MCF 10A (cell line): ENCODE results near the gene LAIR2. TPM values are rescaled to one million over a fixed set of nuclear protein-coding genes. Genes with fewer than 3 reads are reported as not detected.

Experiments
- BruUV-seq: library from RNA; stranded (reverse); fragments of 400-500 nt; replicated peaks from 2 replicates; lab custom pipeline; 2021; lab: Mats Ljungman, UMichigan
- CTCF ChIA-PET: fragments of 300-600 bp; sonication (Branson Sonifier 250); formaldehyde crosslinking; extraction: SDS; loops from one replicate; lab custom pipeline; 2021; ENCODE audit warnings: antibody characterized with exemption, inconsistent platforms; lab: Yijun Ruan, JAX
- POLR2A ChIA-PET: fragments of 300-600, 350-650 bp; sonication (Branson Sonifier 250); formaldehyde crosslinking; extraction: SDS; loops from one replicate; lab custom pipeline; 2020; ENCODE audit warnings: antibody characterized with exemption, inconsistent platforms; lab: Yijun Ruan, JAX
- DNase-seq: peaks from one replicate; pipeline ENCODE4 v3.0.0-alpha.2; 2018; ENCODE audit not compliant: unreplicated experiment
- H3K27ac Mint-ChIP-seq: one replicate; pipeline ENCODE4 v1.8.0; 2022; ENCODE audit warnings: mild to moderate bottlenecking, low read depth, mixed read lengths; ENCODE audit not compliant: unreplicated experiment
- H3K27me3 Mint-ChIP-seq: one replicate; pipeline ENCODE4 v1.8.0; 2022; ENCODE audit warnings: mixed read lengths; ENCODE audit not compliant: insufficient read depth, unreplicated experiment
- H3K36me3 Mint-ChIP-seq: one replicate; pipeline ENCODE4 v1.8.0; 2022; ENCODE audit warnings: mild to moderate bottlenecking, moderate library complexity, mixed read lengths; ENCODE audit not compliant: insufficient read depth, unreplicated experiment
- H3K4me1 Mint-ChIP-seq: one replicate; pipeline ENCODE4 v1.8.0; 2022; ENCODE audit warnings: mixed read lengths; ENCODE audit not compliant: insufficient read depth, unreplicated experiment
- H3K4me3 Mint-ChIP-seq: one replicate; pipeline ENCODE4 v1.8.0; 2022; ENCODE audit warnings: mild to moderate bottlenecking, moderate library complexity, mixed read lengths; ENCODE audit not compliant: unreplicated experiment
- H3K9me3 Mint-ChIP-seq: one replicate; pipeline ENCODE4 v1.8.0; 2022; ENCODE audit warnings: mixed read lengths; ENCODE audit not compliant: unreplicated experiment
- CTCF ChIP-seq: fragments of 200-600 bp; IDR thresholded peaks from one replicate; pipeline ENCODE4 v1.8.0; 2022; ENCODE audit warnings: antibody characterized with exemption, mild to moderate bottlenecking; ENCODE audit not compliant: unreplicated experiment
- intact Hi-C: fragments of 100-400 bp; cut with micrococcal nuclease; formaldehyde crosslinking; loops from 2 replicates; pipeline ENCODE4 v1.14.1; 2022
- total RNA-seq: library from RNA; stranded (reverse); gene quantifications from 2 replicates; pipeline ENCODE4 v1.2.3, GENCODE V29; 2022

The LAIR2 gene
- total RNA-seq, 1 experiment from 2014 or later: not detected

GRCh38 chr19:54554006-54554405, 51.4 kb downstream of the LAIR2 start:
- Mint-ChIP-seq H3K27me3 (no peaks in the 10 kb centered on the region), H3K36me3 (no peaks in the 10 kb centered on the region)
- CTCF ChIA-PET: no interaction called here

GRCh38 chr19:54554896-54555295, 52.3 kb downstream of the LAIR2 start:
- no peaks in the 10 kb centered on the region for H3K36me3 Mint-ChIP-seq
- DNase-seq: no peak
- no peak overlapping the region for H3K4me3 Mint-ChIP-seq
- BruUV-seq: no TSS peak
- TF ChIP-seq CTCF: no peak
- intact Hi-C loops: no loop called here
- peaks cover 15% of the 10 kb centered on the region for H3K9me3 Mint-ChIP-seq
- no peak overlapping the region for H3K27ac Mint-ChIP-seq
- POLR2A ChIA-PET: no interaction called here
- CTCF ChIA-PET: no interaction called here
- no peaks in the 10 kb centered on the region for H3K27me3 Mint-ChIP-seq
- no peaks in the 10 kb centered on the region for H3K4me1 Mint-ChIP-seq

More at GRCh38 chr19:54554006-54554405, 51.4 kb downstream of the LAIR2 start:
- no peak for DNase-seq
- peaks cover 12% of the 10 kb centered on the region for H3K9me3 Mint-ChIP-seq
- intact Hi-C loops: no loop called here
- no peak overlapping the region for H3K27ac Mint-ChIP-seq
- H3K4me1 Mint-ChIP-seq: no peaks in the 10 kb centered on the region
- H3K4me3 Mint-ChIP-seq: no peak overlapping the region
- TF ChIP-seq CTCF: no peak
- POLR2A ChIA-PET: no interaction called here
- no TSS peak for BruUV-seq

GRCh38 chr19:54556194-54556593, 53.6 kb downstream of the LAIR2 start:
- no peaks in the 10 kb centered on the region for H3K36me3 Mint-ChIP-seq
- no peaks in the 10 kb centered on the region for H3K4me1 Mint-ChIP-seq
- intact Hi-C loops: no loop called here
- DNase-seq: no peak
- peaks cover 15% of the 10 kb centered on the region for H3K9me3 Mint-ChIP-seq
- POLR2A ChIA-PET: no interaction called here
- BruUV-seq: no TSS peak
- no peak overlapping the region for H3K27ac Mint-ChIP-seq
- no peak for TF ChIP-seq CTCF
- CTCF ChIA-PET: interaction anchor here (2.5 kb wide), 1 partner anchor 98 kb away, joined by 6 read pairs; no protein-coding TSS in a partner anchor
- H3K27me3 Mint-ChIP-seq: no peaks in the 10 kb centered on the region
- H3K4me3 Mint-ChIP-seq: no peak overlapping the region

- intact Hi-C loops: no loop called here
- no peaks in the 10 kb centered on the region for H3K27me3 Mint-ChIP-seq
These were observed 55.7 kb downstream of the LAIR2 start for GRCh38 chr19:54558339-54558738.

More at GRCh38 chr19:54558339-54558738, 55.7 kb downstream of the LAIR2 start:
- ChIA-PET CTCF (interaction anchor here (0.6 to 1.0 kb wide), 6 partner anchors 13 to 1232 kb away, joined by 4 to 6 read pairs (median 5); no protein-coding TSS in a partner anchor), POLR2A (no interaction called here)
- H3K4me1 Mint-ChIP-seq: no peaks in the 10 kb centered on the region
- peaks cover 5% of the 10 kb centered on the region for H3K9me3 Mint-ChIP-seq
- no peaks in the 10 kb centered on the region for H3K36me3 Mint-ChIP-seq
- TF ChIP-seq CTCF: no peak
- no peak overlapping the region for H3K4me3 Mint-ChIP-seq
- no TSS peak for BruUV-seq
- H3K27ac Mint-ChIP-seq: no peak overlapping the region
- peak; percentile 11 for DNase-seq

Other genes with a start within 250 kb of the LAIR2 start
- gene LILRB5, start 245.6 kb upstream of the LAIR2 start, total RNA-seq: not detected in 2 replicates
- not detected in 2 replicates for gene LILRB2, start 221.7 kb upstream of the LAIR2 start, total RNA-seq
- gene LILRA5, start 189.7 kb upstream of the LAIR2 start, total RNA-seq: not detected in 2 replicates
- not detected in 2 replicates for gene LILRA4, start 163.7 kb upstream of the LAIR2 start, total RNA-seq
- not detected in 2 replicates for gene LAIR1, start 137.9 kb upstream of the LAIR2 start, total RNA-seq
- gene TTYH1, start 87.4 kb upstream of the LAIR2 start, total RNA-seq: not detected in 2 replicates
- gene LENG8, start 53.6 kb upstream of the LAIR2 start, total RNA-seq: 238 and 249 TPM in 2 replicates
- 6.9 and 9.3 TPM in 2 replicates for gene LENG9, start 39.1 kb upstream of the LAIR2 start, total RNA-seq
- gene CDC42EP5, start 29.5 kb upstream of the LAIR2 start, total RNA-seq: 3.0 TPM in 2 replicates
- gene LILRA2, start 71.0 kb downstream of the LAIR2 start, total RNA-seq: not detected in 2 replicates
- gene LILRA1, start 90.8 kb downstream of the LAIR2 start, total RNA-seq: not detected in 2 replicates
- not detected in 2 replicates for gene LILRB1, start 127.7 kb downstream of the LAIR2 start, total RNA-seq
- not detected in 2 replicates for gene LILRB4, start 160.2 kb downstream of the LAIR2 start, total RNA-seq
- not detected in 2 replicates for gene KIR3DL3, start 221.6 kb downstream of the LAIR2 start, total RNA-seq
- gene KIR2DL3, start 235.7 kb downstream of the LAIR2 start, total RNA-seq: not detected in 2 replicates